WTC11 (cell line): ENCODE data around the gene ELANE. TPM values are rescaled to one million over a fixed set of nuclear protein-coding genes. Genes with fewer than 3 reads are reported as not detected.
A peak's percentile ranks its signal among the peaks of the same experiment; 100 is the strongest.
"Not testable (repeated sequence)": the region's sequence is repeated elsewhere in the genome, so short reads cannot be mapped to it uniquely, and the experiment has no call there.

Experiments
- ATAC-seq: fragments of 200-7000 bp; cut with Tn5 transposase; 2 replicates; pipeline ENCODE4 v1.10.0; 2021; ENCODE audit warnings: mild to moderate bottlenecking, moderate library complexity
- CTCF ChIA-PET: fragments of 300-600 bp; sonication (Branson Sonifier 250); formaldehyde crosslinking; loops from one replicate; lab custom pipeline; 2021; ENCODE audit warnings: antibody characterized with exemption; lab: Charles Lee
- POLR2A ChIA-PET: fragments of 350-600 bp; sonication (Branson Sonifier 250); formaldehyde crosslinking; loops from one replicate; lab custom pipeline; 2021; ENCODE audit warnings: antibody characterized with exemption; lab: Charles Lee
- DNase-seq: peaks from one replicate; pipeline ENCODE4 v3.0.0; 2021; ENCODE audit warnings: low spot score
- H3K27ac Mint-ChIP-seq: 2 replicates; pipeline ENCODE4 v1.8.0; 2021; ENCODE audit warnings: mixed read lengths
- H3K27me3 Mint-ChIP-seq: 2 replicates; pipeline ENCODE4 v1.8.0; 2021; ENCODE audit warnings: low read depth, mild to moderate bottlenecking, moderate library complexity, mixed read lengths
- H3K36me3 Mint-ChIP-seq: 2 replicates; pipeline ENCODE4 v1.8.0; 2021; ENCODE audit warnings: mixed read lengths
- H3K4me1 Mint-ChIP-seq: 2 replicates; pipeline ENCODE4 v1.8.0; 2022; ENCODE audit warnings: mixed read lengths
- H3K4me3 Mint-ChIP-seq: 2 replicates; pipeline ENCODE4 v1.8.0; 2021; ENCODE audit warnings: mild to moderate bottlenecking, moderate library complexity, mixed read lengths
- H3K9me3 Mint-ChIP-seq: 2 replicates; pipeline ENCODE4 v1.8.0; 2021; ENCODE audit warnings: mixed read lengths
- AR ChIP-seq: fragments of 250-450 bp; sonication (Bioruptor Pico); IDR thresholded peaks from 2 replicates; pipeline ENCODE4 v1.9.0; 2021; ENCODE audit warnings: mild to moderate bottlenecking
- CBFB ChIP-seq: sonication (generic); formaldehyde crosslinking; IDR thresholded peaks from 2 replicates; pipeline ENCODE4 v1.8.1; 2022; ENCODE audit warnings: mild to moderate bottlenecking, low read depth, missing genetic modification reagents
- CREB1 ChIP-seq: sonication (generic); formaldehyde crosslinking; IDR thresholded peaks from 2 replicates; pipeline ENCODE4 v1.8.0; 2023; ENCODE audit warnings: mild to moderate bottlenecking, missing genetic modification reagents
- CTCF ChIP-seq: fragments of 200-600 bp; IDR thresholded peaks from 2 replicates; pipeline ENCODE4 v1.8.0; 2022; ENCODE audit warnings: antibody characterized with exemption
- ETV6 ChIP-seq: sonication (generic); formaldehyde crosslinking; IDR thresholded peaks from 2 replicates; pipeline ENCODE4 v1.8.1; 2022; ENCODE audit warnings: mild to moderate bottlenecking, missing genetic modification reagents
- FOXP1 ChIP-seq: sonication (generic); formaldehyde crosslinking; IDR thresholded peaks from 2 replicates; pipeline ENCODE4 v1.8.0; 2022; ENCODE audit warnings: missing genetic modification reagents, mild to moderate bottlenecking, moderate library complexity, borderline replicate concordance
- GABPB1 ChIP-seq: sonication (generic); formaldehyde crosslinking; IDR thresholded peaks from 2 replicates; pipeline ENCODE4 v1.8.1; 2023; ENCODE audit warnings: mild to moderate bottlenecking, missing genetic modification reagents
- HMGA2 ChIP-seq: fragments of 250-450 bp; sonication (Bioruptor Pico); IDR thresholded peaks from 2 replicates; pipeline ENCODE4 v1.4.0; 2021; ENCODE audit warnings: mild to moderate bottlenecking, moderate library complexity
- JAZF1 ChIP-seq: fragments of 250-450 bp; sonication (Bioruptor Pico); IDR thresholded peaks from 2 replicates; pipeline ENCODE4 v1.9.0; 2021; ENCODE audit warnings: moderate library complexity, mild to moderate bottlenecking, inconsistent platforms
- JUN ChIP-seq: sonication (generic); formaldehyde crosslinking; IDR thresholded peaks from 2 replicates; pipeline ENCODE4 v1.8.0; 2023; ENCODE audit warnings: mild to moderate bottlenecking, missing genetic modification reagents
- KAT7 ChIP-seq: sonication (generic); formaldehyde crosslinking; IDR thresholded peaks from 2 replicates; pipeline ENCODE4 v1.8.1; 2023; ENCODE audit warnings: missing genetic modification reagents, mild to moderate bottlenecking, borderline replicate concordance
- MLX ChIP-seq: sonication (generic); formaldehyde crosslinking; IDR thresholded peaks from 2 replicates; pipeline ENCODE4 v1.8.1; 2023; ENCODE audit warnings: mild to moderate bottlenecking, missing genetic modification reagents, moderate library complexity
- MXD4 ChIP-seq: fragments of 250-450 bp; sonication (Bioruptor Pico); IDR thresholded peaks from 2 replicates; pipeline ENCODE4 v1.8.0; 2021; ENCODE audit warnings: mild to moderate bottlenecking, moderate library complexity, borderline replicate concordance
- MYBL2 ChIP-seq: sonication (generic); formaldehyde crosslinking; IDR thresholded peaks from 2 replicates; pipeline ENCODE4 v1.8.1; 2023; ENCODE audit warnings: mild to moderate bottlenecking, moderate library complexity, missing genetic modification reagents
- NFE2L1 ChIP-seq: sonication (generic); formaldehyde crosslinking; IDR thresholded peaks from 2 replicates; pipeline ENCODE4 v1.8.1; 2023; ENCODE audit warnings: missing genetic modification reagents
- NFYB ChIP-seq: sonication (generic); formaldehyde crosslinking; conservative IDR thresholded peaks from 2 replicates; pipeline ENCODE4 v1.8.0; 2022; ENCODE audit warnings: low read depth, missing genetic modification reagents
- RORB ChIP-seq: fragments of 250-450 bp; sonication (Bioruptor Pico); IDR thresholded peaks from 2 replicates; pipeline ENCODE4 v1.9.0; 2021; ENCODE audit warnings: mild to moderate bottlenecking
- SP1 ChIP-seq: sonication (generic); formaldehyde crosslinking; conservative IDR thresholded peaks from 2 replicates; pipeline ENCODE4 v1.8.1; 2022; ENCODE audit warnings: missing genetic modification reagents
- ZMAT4 ChIP-seq: fragments of 250-450 bp; sonication (Bioruptor Pico); IDR thresholded peaks from 2 replicates; pipeline ENCODE4 v1.9.0; 2021; ENCODE audit warnings: mild to moderate bottlenecking
- ZNF121 ChIP-seq: sonication (generic); formaldehyde crosslinking; IDR thresholded peaks from 2 replicates; pipeline ENCODE4 v1.8.0; 2023; ENCODE audit warnings: missing genetic modification reagents
- ZNF219 ChIP-seq: sonication (generic); formaldehyde crosslinking; IDR thresholded peaks from 2 replicates; pipeline ENCODE4 v1.8.0; 2023; ENCODE audit warnings: missing genetic modification reagents, mild to moderate bottlenecking, borderline replicate concordance
- ZNF425 ChIP-seq: fragments of 250-450 bp; sonication (Bioruptor Pico); conservative IDR thresholded peaks from 2 replicates; pipeline ENCODE4 v1.9.0; 2021; ENCODE audit warnings: mild to moderate bottlenecking
- total RNA-seq: library from RNA; stranded (reverse); gene quantifications from 3 replicates; pipeline ENCODE4 v1.2.3, GENCODE V29; 2021

Gene ELANE
- total RNA-seq, 1 experiment from 2014 or later, result not detected

- ChIA-PET POLR2A (no interaction called here), CTCF (no interaction called here)
- Mint-ChIP-seq H3K27me3 (no peaks in the 10 kb centered on the region), H3K4me3 (no peak overlapping the region), H3K27ac (no peak overlapping the region), H3K4me1 (no peaks in the 10 kb centered on the region), H3K9me3 (peaks cover 5% of the 10 kb centered on the region), H3K36me3 (peaks cover 16% of the 10 kb centered on the region)
- DNase-seq (no peak), ATAC-seq (no peak)
- no peak for TF ChIP-seq CREB1 (CRISPR knock-in tag)
- no peak for TF ChIP-seq MLX
- no peak for TF ChIP-seq ETV6 (CRISPR knock-in tag)
- no peak for TF ChIP-seq CBFB (CRISPR knock-in tag)
- no peak for TF ChIP-seq JAZF1 (CRISPR knock-in tag)
- no peak for TF ChIP-seq GABPB1
- TF ChIP-seq FOXP1 (CRISPR knock-in tag), result no peak
Measured at GRCh38 chr19:816500-816857, 35.6 kb upstream of the ELANE start.

- CTCF ChIA-PET, H3K27me3 Mint-ChIP-seq, H3K27ac Mint-ChIP-seq, DNase-seq, H3K4me1 Mint-ChIP-seq, H3K36me3 Mint-ChIP-seq, ATAC-seq, H3K9me3 Mint-ChIP-seq, POLR2A ChIA-PET: not testable (repeated sequence)
- H3K4me3 Mint-ChIP-seq, result peak overlapping the region; percentile 66
- peak; percentile 78 for TF ChIP-seq ZNF121 (CRISPR knock-in tag)
Measured at GRCh38 chr19:820212-820611, 31.9 kb upstream of the ELANE start.

GRCh38 chr19:821231-821824 lies 30.8 kb upstream of the ELANE start:
- H3K36me3 Mint-ChIP-seq, result peaks cover 4% of the 10 kb centered on the region; the same call in 1 of the 2 replicates
- H3K4me1 Mint-ChIP-seq, result peaks cover 7% of the 10 kb centered on the region
- no peaks in the 10 kb centered on the region for H3K27me3 Mint-ChIP-seq
- peak overlapping the region; percentile 66 for H3K4me3 Mint-ChIP-seq
- H3K9me3 Mint-ChIP-seq, result peaks cover 4% of the 10 kb centered on the region
- no peak for DNase-seq
- ChIA-PET POLR2A (interaction anchor here (0.6 kb wide), 1 partner anchor 444 kb away, joined by 3 read pairs; no protein-coding TSS in a partner anchor), CTCF (no interaction called here)
- H3K27ac Mint-ChIP-seq, result no peak overlapping the region
- peak; percentile 24 for ATAC-seq
- TF ChIP-seq ZNF219 (no peak), NFE2L1 (CRISPR knock-in tag) (no peak), ZMAT4 (CRISPR knock-in tag) (no peak), MYBL2 (no peak), ZNF425 (no peak), ETV6 (CRISPR knock-in tag) (no peak), HMGA2 (CRISPR knock-in tag) (no peak), MXD4 (no peak), AR (CRISPR knock-in tag) (no peak), SP1 (CRISPR knock-in tag) (no peak), RORB (CRISPR knock-in tag) (no peak), KAT7 (CRISPR knock-in tag) (no peak), JUN (CRISPR knock-in tag) (no peak), NFYB (CRISPR knock-in tag) (no peak), CTCF (no peak)
